Measurements from ENCODE around the gene AKR1B1.

Gene AKR1B1

GRCh38 chr7:134443396-134444070 is 15.4 kb downstream of the AKR1B1 start:
- no peak for DNase-seq

- no peak for DNase-seq
Observed at GRCh38 chr7:134442441-134443220, 16.3 kb downstream of the AKR1B1 start.

GRCh38 chr7:134441264-134441663 is 17.6 kb downstream of the AKR1B1 start:
- DNase-seq: no peak

- no peak for DNase-seq
Observed at GRCh38 chr7:134440476-134440875, 18.4 kb downstream of the AKR1B1 start.

GRCh38 chr7:134440067-134440466 is 18.8 kb downstream of the AKR1B1 start:
- no peak for DNase-seq

- DNase-seq: no peak
Observed at GRCh38 chr7:134438946-134439345, 20.0 kb downstream of the AKR1B1 start.

- DNase-seq: no peak
Observed at GRCh38 chr7:134435161-134435920, 23.6 kb downstream of the AKR1B1 start.

GRCh38 chr7:134434701-134435100 is 24.2 kb downstream of the AKR1B1 start:
- no peak for DNase-seq

GRCh38 chr7:134433430-134433829 is 25.5 kb downstream of the AKR1B1 start:
- DNase-seq: no peak

- peak; percentile 97 to 98 for DNase-seq
Observed at GRCh38 chr7:134432296-134433152, 26.4 kb downstream of the AKR1B1 start.

- peak in 1 of 2 experiments; percentile 28 for DNase-seq
Observed at GRCh38 chr7:134431815-134432214, 27.1 kb downstream of the AKR1B1 start.

GRCh38 chr7:134429481-134429880 is 29.4 kb downstream of the AKR1B1 start:
- DNase-seq: no peak

GRCh38 chr7:134428942-134429341 is 30.0 kb downstream of the AKR1B1 start:
- DNase-seq: no peak

- DNase-seq: no peak
Observed at GRCh38 chr7:134427896-134428295, 31.0 kb downstream of the AKR1B1 start.

- DNase-seq: no peak
Observed at GRCh38 chr7:134425777-134426176, 33.1 kb downstream of the AKR1B1 start.

- no peak for DNase-seq
Observed at GRCh38 chr7:134422638-134423037, 36.3 kb downstream of the AKR1B1 start.

GRCh38 chr7:134422008-134422407 is 36.9 kb downstream of the AKR1B1 start:
- DNase-seq: no peak

- DNase-seq: peak; percentile 28 to 83
Observed at GRCh38 chr7:134420424-134421125, 38.3 kb downstream of the AKR1B1 start.

GRCh38 chr7:134419875-134420274 is 39.0 kb downstream of the AKR1B1 start:
- no peak for DNase-seq

- peak in 1 of 2 experiments; percentile 26 for DNase-seq
Observed at GRCh38 chr7:134419085-134419484, 39.8 kb downstream of the AKR1B1 start.

GRCh38 chr7:134415700-134416099 is 43.2 kb downstream of the AKR1B1 start:
- no peak for DNase-seq

- DNase-seq: no peak
Observed at GRCh38 chr7:134414109-134414508, 44.8 kb downstream of the AKR1B1 start.

Data from NCI-H526 (cell line).